Tibial nerve (tissue), 3 donors: ENCODE measurements around the gene FSHB.

Source experiments
- POLR2A ChIP-seq, 2 donors: fragments of 450-650 bp; IDR thresholded peaks; one replicate each; pipeline ENCODE4 v1.6.1; 2017; ENCODE audit warnings: antibody characterized with exemption in 2 of 2, mild to moderate bottlenecking in 2 of 2, moderate library complexity in 2 of 2
- TF ChIP-seq, protein P1 (sequence below), 5 experiments: fragments of 200-600 bp in 3 of 5; fragments of 450-650 bp in 2 of 5; sonication (generic) in 3 of 5; IDR thresholded peaks; one replicate each; pipeline ENCODE4 v1.5.1; 2016 to 2019; ENCODE audit warnings: antibody characterized with exemption in 5 of 5, mild to moderate bottlenecking in 3 of 5, moderate library complexity in 2 of 5

DNA sequence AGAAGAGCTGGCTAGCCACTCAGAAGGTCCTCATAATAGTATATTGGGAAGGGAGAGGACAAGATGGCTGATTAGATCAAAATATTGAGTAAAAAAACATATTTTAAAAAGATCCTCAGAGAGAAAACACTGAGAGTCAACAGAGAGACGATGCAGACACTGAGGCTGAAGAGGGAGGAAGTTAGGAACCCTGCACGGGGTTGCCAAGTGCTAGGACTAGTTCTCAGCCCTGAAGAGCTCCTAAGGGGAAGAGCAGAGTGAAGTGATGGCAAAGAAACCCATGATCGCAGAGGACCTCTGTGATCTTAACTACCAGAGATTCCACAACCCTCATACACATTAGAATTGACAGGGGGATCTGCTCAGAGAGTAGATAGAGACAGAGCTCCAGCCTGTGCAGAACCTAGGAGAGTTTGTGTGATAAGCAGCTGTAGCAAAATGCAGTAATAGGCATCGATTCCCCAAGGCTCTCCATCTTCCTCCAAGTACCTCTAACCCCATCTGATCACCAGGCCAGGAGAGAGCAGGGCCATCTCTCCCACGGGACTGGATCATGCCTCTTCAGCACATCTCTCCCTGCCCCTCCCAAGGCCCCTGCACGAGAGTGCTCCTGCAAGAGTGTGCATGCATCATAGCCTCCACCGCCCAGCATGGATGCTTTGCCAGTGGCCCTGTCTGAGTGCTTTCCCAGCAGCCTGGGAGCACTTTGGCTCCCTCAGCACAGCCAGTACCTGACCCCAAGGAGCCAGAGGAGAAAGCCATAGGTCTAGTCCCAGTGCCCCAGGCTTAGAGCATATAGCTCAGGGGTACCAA lies 50.9 kb downstream of the FSHB start:
- no peak for TF ChIP-seq POLR2A (IDR thresholded peaks at IDR 0.05)
- TF ChIP-seq, protein P1, sequence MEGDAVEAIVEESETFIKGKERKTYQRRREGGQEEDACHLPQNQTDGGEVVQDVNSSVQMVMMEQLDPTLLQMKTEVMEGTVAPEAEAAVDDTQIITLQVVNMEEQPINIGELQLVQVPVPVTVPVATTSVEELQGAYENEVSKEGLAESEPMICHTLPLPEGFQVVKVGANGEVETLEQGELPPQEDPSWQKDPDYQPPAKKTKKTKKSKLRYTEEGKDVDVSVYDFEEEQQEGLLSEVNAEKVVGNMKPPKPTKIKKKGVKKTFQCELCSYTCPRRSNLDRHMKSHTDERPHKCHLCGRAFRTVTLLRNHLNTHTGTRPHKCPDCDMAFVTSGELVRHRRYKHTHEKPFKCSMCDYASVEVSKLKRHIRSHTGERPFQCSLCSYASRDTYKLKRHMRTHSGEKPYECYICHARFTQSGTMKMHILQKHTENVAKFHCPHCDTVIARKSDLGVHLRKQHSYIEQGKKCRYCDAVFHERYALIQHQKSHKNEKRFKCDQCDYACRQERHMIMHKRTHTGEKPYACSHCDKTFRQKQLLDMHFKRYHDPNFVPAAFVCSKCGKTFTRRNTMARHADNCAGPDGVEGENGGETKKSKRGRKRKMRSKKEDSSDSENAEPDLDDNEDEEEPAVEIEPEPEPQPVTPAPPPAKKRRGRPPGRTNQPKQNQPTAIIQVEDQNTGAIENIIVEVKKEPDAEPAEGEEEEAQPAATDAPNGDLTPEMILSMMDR (IDR thresholded peaks at IDR 0.05): no peak
